A673 (cell line): ENCODE data around the gene MINDY3.

Experiments
- CTCF ChIP-seq: fragments of 300-800, 200-600 bp; sonication (generic); conservative IDR thresholded peaks from 2 replicates; pipeline ENCODE4 v1.5.1; 2017; ENCODE audit warnings: low read depth, mild to moderate bottlenecking, antibody characterized with exemption, low read length, moderate library complexity, mixed read lengths
- EZH2 ChIP-seq: fragments of 200-600 bp; sonication (generic); IDR thresholded peaks from 2 replicates; pipeline ENCODE4 v1.6.1; 2017; ENCODE audit warnings: borderline replicate concordance, low read depth, mild to moderate bottlenecking, mixed read lengths, antibody characterized with exemption, low read length; ENCODE audit not compliant: poor library complexity, severe bottlenecking

- TF ChIP-seq CTCF (no peak), EZH2 (no peak)
These were observed 56.2 kb downstream of the MINDY3 start for GRCh38 chr10:15804109-15804508.
